Mesenchymal stem cell (in vitro differentiated cells and primary cell): ENCODE data around the gene CYS1.
A peak's percentile ranks its signal among the peaks of the same experiment; 100 is the strongest.

ENCODE experiments used
- DNase-seq: peaks from one replicate; pipeline ENCODE4 v3.0.0-alpha.2; 2013
- H2AFZ ChIP-seq: one replicate; pipeline ENCODE4 v1.6.1; 2013; ENCODE audit warnings: low read depth, mild to moderate bottlenecking, control low read depth, inconsistent platforms, low read length, moderate library complexity
- H2AK5ac ChIP-seq: 2 replicates; pipeline ENCODE4 v1.6.1; 2013; ENCODE audit warnings: low read length, moderate library complexity, mild to moderate bottlenecking, inconsistent platforms; ENCODE audit not compliant: severe bottlenecking
- H2BK120ac ChIP-seq: one replicate; pipeline ENCODE4 v1.6.1; 2013; ENCODE audit warnings: low read depth, mild to moderate bottlenecking, inconsistent platforms, low read length, moderate library complexity
- H2BK12ac ChIP-seq, 2 experiments: one replicate each; pipeline ENCODE4 v1.6.1; 2013; ENCODE audit warnings: inconsistent platforms in 2 of 2, low read length in 2 of 2, mild to moderate bottlenecking in 2 of 2, moderate library complexity in 2 of 2, control low read depth in 1 of 2
- H2BK15ac ChIP-seq: one replicate; pipeline ENCODE4 v1.6.1; 2013; ENCODE audit warnings: mild to moderate bottlenecking, low read depth, inconsistent platforms; ENCODE audit not compliant: poor library complexity, severe bottlenecking
- H2BK5ac ChIP-seq: 2 replicates; pipeline ENCODE4 v1.6.1; 2013; ENCODE audit warnings: low read depth, mild to moderate bottlenecking, low read length, control low read depth, inconsistent platforms; ENCODE audit not compliant: poor library complexity, severe bottlenecking
- H3K14ac ChIP-seq, 2 experiments: one replicate each; pipeline ENCODE4 v1.6.1; 2013; ENCODE audit warnings: inconsistent platforms in 2 of 2, low read length in 2 of 2, control low read depth in 1 of 2, mild to moderate bottlenecking in 1 of 2, moderate library complexity in 1 of 2
- H3K18ac ChIP-seq, 2 experiments: one replicate each; pipeline ENCODE4 v1.6.1; 2013; ENCODE audit warnings: inconsistent platforms in 2 of 2, low read length in 2 of 2, control low read depth in 1 of 2, low read depth in 1 of 2, mild to moderate bottlenecking in 1 of 2
- H3K23ac ChIP-seq, 2 experiments: one replicate each; pipeline ENCODE4 v1.6.1; 2013; ENCODE audit warnings: inconsistent platforms in 2 of 2, low read length in 2 of 2, mild to moderate bottlenecking in 2 of 2, moderate library complexity in 2 of 2, control low read depth in 1 of 2
- H3K27ac ChIP-seq: 2 replicates; pipeline ENCODE4 v1.5.1; 2013; ENCODE audit warnings: mild to moderate bottlenecking, moderate library complexity, low read length, control low read depth, inconsistent platforms; ENCODE audit not compliant: poor library complexity, severe bottlenecking
- H3K27me3 ChIP-seq, 2 experiments: 2 replicates each; pipeline versions ENCODE4 v1.6.1 to v1.7.0; 2013; ENCODE audit warnings: low read length in 2 of 2, mild to moderate bottlenecking in 2 of 2, moderate library complexity in 2 of 2, control low read depth in 1 of 2, inconsistent platforms in 1 of 2; ENCODE audit not compliant: control insufficient read depth in 1 of 2, insufficient read depth in 1 of 2
- H3K36me3 ChIP-seq, 2 experiments: 2 replicates each; pipeline versions ENCODE4 v1.6.1 to v1.7.0; 2013; ENCODE audit warnings: low read length in 2 of 2, control low read depth in 1 of 2, inconsistent platforms in 1 of 2, low read depth in 1 of 2, mild to moderate bottlenecking in 1 of 2; ENCODE audit not compliant: insufficient read depth in 2 of 2, control insufficient read depth in 1 of 2
- H3K4ac ChIP-seq, 2 experiments: one replicate each; pipeline ENCODE4 v1.6.1; 2013; ENCODE audit warnings: inconsistent platforms in 2 of 2, low read length in 2 of 2, mild to moderate bottlenecking in 2 of 2, moderate library complexity in 2 of 2, control low read depth in 1 of 2, low read depth in 1 of 2
- H3K4me1 ChIP-seq: 2 replicates; pipeline ENCODE4 v1.6.1; 2013; ENCODE audit warnings: low read depth, low read length, control low read depth; ENCODE audit not compliant: control insufficient read depth, insufficient read depth
- H3K4me2 ChIP-seq: 2 replicates; pipeline ENCODE4 v1.6.1; 2013; ENCODE audit warnings: low read length, mild to moderate bottlenecking, inconsistent platforms; ENCODE audit not compliant: poor library complexity, severe bottlenecking
- H3K4me3 ChIP-seq, 2 experiments: 2 replicates each; pipeline versions ENCODE4 v1.5.1 to v1.7.0; 2013; ENCODE audit warnings: low read length in 2 of 2, mild to moderate bottlenecking in 2 of 2, control low read depth in 1 of 2, low read depth in 1 of 2; ENCODE audit not compliant: insufficient read depth in 1 of 2
- H3K79me1 ChIP-seq: replicated peaks from 2 replicates; pipeline ENCODE4 v1.6.1; 2013; ENCODE audit warnings: mild to moderate bottlenecking, control low read depth, low read length, inconsistent platforms; ENCODE audit not compliant: poor library complexity, severe bottlenecking
- H3K9ac ChIP-seq: 2 replicates; pipeline ENCODE4 v1.7.0; 2013; ENCODE audit warnings: mild to moderate bottlenecking, low read length, moderate library complexity
- H3K9me3 ChIP-seq: 2 replicates; pipeline ENCODE4 v1.7.0; 2013; ENCODE audit warnings: mild to moderate bottlenecking, low read length; ENCODE audit not compliant: control insufficient read depth
- H4K8ac ChIP-seq: one replicate; pipeline ENCODE4 v1.6.1; 2013; ENCODE audit warnings: inconsistent platforms, mild to moderate bottlenecking, low read length, moderate library complexity
- H4K91ac ChIP-seq: one replicate; pipeline ENCODE4 v1.6.1; 2013; ENCODE audit warnings: mild to moderate bottlenecking, low read length, inconsistent platforms
- WGBS: methylation state at CpG from one replicate; pipeline ENCODE4 v1.1.7; 2013; ENCODE audit warnings: mixed read lengths; 5-methylcytosine and 5-hydroxymethylcytosine counted together

Gene CYS1

GRCh38 chr2:10086950-10087349, 6.7 kb upstream of the CYS1 start:
- Histone ChIP-seq H2BK12ac (no peak overlapping the region), H3K18ac (no peak overlapping the region), H2BK5ac (no peak overlapping the region), H3K4me1 (peaks cover 31% of the 10 kb centered on the region), H2BK15ac (no peak overlapping the region), H3K4me3 (no peak overlapping the region), H2AK5ac (peak overlapping the region; percentile 66), H4K8ac (no peak overlapping the region), H2AFZ (no peak overlapping the region), H4K91ac (no peak overlapping the region), H3K79me1 (no peaks in the 10 kb centered on the region), H3K14ac (no peak overlapping the region), H3K27me3 (peaks cover 5 to 88% of the 10 kb centered on the region in 2 experiments), H3K9ac (no peak overlapping the region), H3K4me2 (no peak overlapping the region), H3K36me3 (no peaks in the 10 kb centered on the region), H3K27ac (peak overlapping the region; percentile 15), H2BK120ac (no peak overlapping the region), H3K4ac (no peak overlapping the region), H3K9me3 (no peaks in the 10 kb centered on the region), H3K23ac (no peak overlapping the region)
- no peak for DNase-seq
- 61% methylated on average over 3 of the region's 4 CpGs for WGBS

DNA sequence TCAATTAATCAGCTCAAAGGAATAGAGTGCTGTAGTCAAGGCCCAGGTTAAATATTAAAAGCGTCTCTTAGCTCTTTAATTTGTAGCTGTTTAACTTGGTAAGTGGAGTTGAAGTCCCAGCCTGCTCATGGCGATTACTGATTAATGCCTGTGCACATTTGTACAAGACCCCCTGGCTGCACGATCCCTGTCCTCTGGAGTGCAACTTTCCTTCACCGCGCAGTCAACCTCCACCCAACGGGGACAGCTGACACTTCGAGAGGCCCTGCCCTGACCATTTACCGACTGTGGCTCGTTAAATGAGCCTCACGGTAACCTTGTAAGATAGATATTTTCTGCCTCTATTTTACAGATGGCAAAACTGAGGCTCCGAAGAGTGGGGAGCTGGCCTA, 5.5 kb upstream of the CYS1 start:
- Histone ChIP-seq H2BK120ac (no peak overlapping the region), H3K4me1 (peaks cover 31% of the 10 kb centered on the region), H3K27me3 (peaks cover 5 to 86% of the 10 kb centered on the region in 2 experiments), H4K91ac (no peak overlapping the region), H3K27ac (peak overlapping the region; percentile 48), H2BK5ac (no peak overlapping the region), H3K18ac (no peak overlapping the region), H3K9me3 (no peaks in the 10 kb centered on the region), H3K4me2 (peak overlapping the region; percentile 0), H3K9ac (no peak overlapping the region), H2BK12ac (no peak overlapping the region), H2AK5ac (no peak overlapping the region), H2AFZ (no peak overlapping the region), H3K79me1 (no peaks in the 10 kb centered on the region), H4K8ac (no peak overlapping the region), H3K4ac (no peak overlapping the region), H2BK15ac (no peak overlapping the region), H3K36me3 (no peaks in the 10 kb centered on the region), H3K4me3 (no peak overlapping the region), H3K14ac (no peak overlapping the region), H3K23ac (no peak overlapping the region)
- DNase-seq: no peak
- 95% methylated on average over 11 of the region's 11 CpGs for WGBS

GRCh38 chr2:10085043-10085667, 4.9 kb upstream of the CYS1 start:
- Histone ChIP-seq H3K36me3 (no peaks in the 10 kb centered on the region), H3K4me1 (peaks cover 32% of the 10 kb centered on the region), H2BK12ac (no peak overlapping the region), H3K27ac (peak overlapping the region; percentile 78), H2BK120ac (no peak overlapping the region), H2AFZ (no peak overlapping the region), H3K9me3 (no peaks in the 10 kb centered on the region), H4K8ac (no peak overlapping the region), H2AK5ac (no peak overlapping the region), H3K18ac (no peak overlapping the region), H3K4me2 (peak overlapping the region; percentile 0), H3K4me3 (no peak overlapping the region), H3K23ac (no peak overlapping the region), H2BK5ac (no peak overlapping the region), H3K4ac (no peak overlapping the region), H3K27me3 (peaks cover 5 to 83% of the 10 kb centered on the region in 2 experiments), H3K79me1 (no peaks in the 10 kb centered on the region), H3K14ac (no peak overlapping the region), H4K91ac (no peak overlapping the region), H3K9ac (no peak overlapping the region), H2BK15ac (no peak overlapping the region)
- WGBS: 75% methylated on average over 4 of the region's 6 CpGs
- DNase-seq: no peak

DNA sequence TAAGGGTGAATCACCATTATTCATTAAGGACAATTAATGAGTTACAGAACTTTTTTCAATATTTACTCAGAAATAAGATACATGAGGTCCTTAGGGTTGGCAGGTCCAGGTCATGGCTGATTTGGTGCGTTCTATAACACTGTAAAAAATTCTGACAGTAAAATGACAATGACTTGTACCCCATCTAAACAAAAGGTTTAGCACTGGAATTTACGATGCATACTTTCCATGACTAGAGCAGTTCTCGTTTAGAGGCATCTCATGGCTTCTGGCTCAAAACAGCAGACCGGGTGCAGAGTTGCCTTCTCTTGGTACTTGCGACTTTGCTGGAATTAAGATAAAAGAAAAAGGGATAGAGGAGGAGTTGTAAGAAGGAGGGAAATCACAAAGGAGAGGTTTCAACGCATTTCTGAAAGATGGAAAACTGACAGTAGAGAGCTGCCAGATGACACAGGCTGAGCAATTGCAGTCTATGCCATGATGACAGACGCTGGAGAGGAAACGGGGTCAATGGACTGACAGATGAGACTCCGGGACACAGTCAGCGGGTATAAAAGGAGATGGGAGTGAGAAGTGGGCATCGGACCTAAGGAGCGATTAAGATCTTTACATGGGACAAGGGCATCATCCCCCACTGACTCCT, 4.1 kb upstream of the CYS1 start:
- Histone ChIP-seq H4K8ac (no peak overlapping the region), H3K9me3 (no peaks in the 10 kb centered on the region), H3K27ac (no peak overlapping the region), H4K91ac (no peak overlapping the region), H2AK5ac (peak overlapping the region; percentile 80), H3K27me3 (peaks cover 5 to 75% of the 10 kb centered on the region in 2 experiments), H3K18ac (no peak overlapping the region), H3K4me2 (no peak overlapping the region), H2BK12ac (no peak overlapping the region), H3K23ac (no peak overlapping the region), H2BK15ac (no peak overlapping the region), H2BK5ac (no peak overlapping the region), H2AFZ (no peak overlapping the region), H3K79me1 (no peaks in the 10 kb centered on the region), H3K4ac (no peak overlapping the region), H3K36me3 (no peaks in the 10 kb centered on the region), H2BK120ac (no peak overlapping the region), H3K14ac (no peak overlapping the region), H3K4me3 (no peak overlapping the region), H3K4me1 (peaks cover 31% of the 10 kb centered on the region), H3K9ac (no peak overlapping the region)
- WGBS: 75% methylated on average over 10 of the region's 12 CpGs
- no peak for DNase-seq
